Measurements from ENCODE around the gene CNDP2.

The CNDP2 gene

GRCh38 chr18:74573053-74573452 is 76.9 kb downstream of the CNDP2 start:
- Histone ChIP-seq H3K4me2 (no peak overlapping the region), H3K4me3 (no peak overlapping the region), H3K4me1 (peaks cover 0 to 7% (median 4%) of the 10 kb centered on the region in 10 experiments; a peak in 8 of 20 replicates), H3K36me3 (no peaks in the 10 kb centered on the region), H3K9ac (no peak overlapping the region), H3K27ac (no peak overlapping the region), H3K9me3 (replicated peaks in 1 of 11) (peaks cover 0 to 11% (median 3%) of the 10 kb centered on the region in 11 experiments; a peak in 10 of 22 replicates), H3K27me3 (no peaks in the 10 kb centered on the region), H4K20me1 (no peaks in the 10 kb centered on the region)
- TF ChIP-seq Cebpa-rat (IDR thresholded peaks at IDR 0.05) = no peak

Measured in BLaER1 treated with 17β-estradiol and CSF1 and Interleukin-3, amounts not matched to agents 10 nM and 100 nM (cell line).